Suprapubic skin (tissue), 4 donors: ENCODE measurements around the gene TOGARAM2. TPM values are rescaled to one million over a fixed set of nuclear protein-coding genes. Genes with fewer than 3 reads are reported as not detected.

Experiments
- DNase-seq, 2 donors: peaks; one replicate each; pipeline ENCODE4 v3.0.0-alpha.2; 2019; ENCODE audit warnings: low spot score in 2 of 2
- H3K27ac ChIP-seq: fragments of 200-600 bp; sonication (generic); one replicate; pipeline ENCODE4 v1.5.1; 2019
- H3K27me3 ChIP-seq: fragments of 200-600 bp; sonication (generic); one replicate; pipeline ENCODE4 v1.5.1; 2019
- H3K36me3 ChIP-seq: fragments of 200-600 bp; sonication (generic); one replicate; pipeline ENCODE4 v1.5.1; 2019
- H3K4me1 ChIP-seq: fragments of 200-600 bp; sonication (generic); one replicate; pipeline ENCODE4 v1.5.1; 2019
- H3K4me3 ChIP-seq: fragments of 200-600 bp; sonication (generic); one replicate; pipeline ENCODE4 v1.5.1; 2019; ENCODE audit warnings: mild to moderate bottlenecking
- H3K9me3 ChIP-seq: fragments of 200-600 bp; sonication (generic); one replicate; pipeline ENCODE4 v1.5.1; 2019
- CTCF ChIP-seq, 2 donors: fragments of 200-600 bp in 1 of 2; fragments of 450-650 bp in 1 of 2; sonication (generic) in 1 of 2; IDR thresholded peaks; one replicate each; pipeline ENCODE4 v1.5.1; 2016 to 2019; ENCODE audit warnings: antibody characterized with exemption in 2 of 2, mild to moderate bottlenecking in 1 of 2, moderate library complexity in 1 of 2
- EP300 ChIP-seq: sonication (generic); formaldehyde crosslinking; IDR thresholded peaks from one replicate; pipeline ENCODE4 v1.6.1; 2017; ENCODE audit warnings: antibody characterized with exemption
- POLR2A ChIP-seq, 2 donors: fragments of 450-650 bp; IDR thresholded peaks; one replicate each; pipeline ENCODE4 v1.6.1; 2017; ENCODE audit warnings: antibody characterized with exemption in 2 of 2, mild to moderate bottlenecking in 2 of 2, moderate library complexity in 2 of 2
- POLR2AphosphoS5 ChIP-seq, 3 donors: sonication (generic); formaldehyde crosslinking; IDR thresholded peaks; one replicate each; pipeline ENCODE4 v1.6.1; 2017; ENCODE audit warnings: antibody characterized with exemption in 3 of 3
- WGBS: methylation state at CpG from one replicate; pipeline ENCODE4 v1.1.5; 2018; 5-methylcytosine and 5-hydroxymethylcytosine counted together
- total RNA-seq, 4 donors: library from RNA; depleted of rRNA; stranded (reverse); fragments of >200 nt; gene quantifications; one replicate each; pipeline ENCODE4 v1.1.0, GENCODE V29; 2016

Gene TOGARAM2
- total RNA-seq, 4 donors from 2014 or later: 0.08 to 4.9 (median 1.4) TPM

- H3K27me3 ChIP-seq: no peaks in the 10 kb centered on the region
- no peaks in the 10 kb centered on the region for H3K36me3 ChIP-seq
- WGBS: 87% methylated on average over 9 of the region's 9 CpGs
- no peaks in the 10 kb centered on the region for H3K9me3 ChIP-seq
- DNase-seq: no peak
- no peak overlapping the region for H3K4me3 ChIP-seq
- no peak overlapping the region for H3K27ac ChIP-seq
- TF ChIP-seq CTCF (IDR thresholded peaks at IDR 0.05) (no peak), EP300 (no peak), POLR2A (IDR thresholded peaks at IDR 0.05) (no peak), POLR2AphosphoS5 (IDR thresholded peaks at IDR 0.05) (no peak)
- peaks cover 9% of the 10 kb centered on the region for H3K4me1 ChIP-seq
Observed at GRCh38 chr2:29047083-29047845, 66.2 kb downstream of the TOGARAM2 start.

GRCh38 chr2:29050591-29050990 is 69.5 kb downstream of the TOGARAM2 start:
- H3K36me3 ChIP-seq: no peaks in the 10 kb centered on the region
- H3K4me1 ChIP-seq: peaks cover 14% of the 10 kb centered on the region
- WGBS: 84% methylated on average over 6 of the region's 8 CpGs
- H3K9me3 ChIP-seq: no peaks in the 10 kb centered on the region
- H3K27me3 ChIP-seq: no peaks in the 10 kb centered on the region
- H3K27ac ChIP-seq: no peak overlapping the region
- H3K4me3 ChIP-seq: no peak overlapping the region
- TF ChIP-seq POLR2AphosphoS5 (IDR thresholded peaks at IDR 0.05): no peak
- no peak for TF ChIP-seq EP300
- TF ChIP-seq CTCF (IDR thresholded peaks at IDR 0.05): no peak
- TF ChIP-seq POLR2A (IDR thresholded peaks at IDR 0.05): no peak
- DNase-seq: no peak

GRCh38 chr2:29051730-29052129 is 70.6 kb downstream of the TOGARAM2 start:
- Histone ChIP-seq H3K4me1 (peaks cover 14% of the 10 kb centered on the region), H3K9me3 (no peaks in the 10 kb centered on the region), H3K4me3 (no peak overlapping the region), H3K27ac (no peak overlapping the region), H3K36me3 (no peaks in the 10 kb centered on the region), H3K27me3 (no peaks in the 10 kb centered on the region)
- DNase-seq: no peak
- 94% methylated on average over 10 of the region's 12 CpGs for WGBS
- TF ChIP-seq POLR2A (IDR thresholded peaks at IDR 0.05) (no peak), CTCF (IDR thresholded peaks at IDR 0.05) (no peak), EP300 (no peak), POLR2AphosphoS5 (IDR thresholded peaks at IDR 0.05) (no peak)

GRCh38 chr2:29052807-29053206 is 71.7 kb downstream of the TOGARAM2 start:
- WGBS: 61% methylated on average over 6 of the region's 6 CpGs
- no peak overlapping the region for H3K27ac ChIP-seq
- no peak for DNase-seq

More at GRCh38 chr2:29052807-29053206, 71.7 kb downstream of the TOGARAM2 start:
- Histone ChIP-seq H3K4me3 (no peak overlapping the region), H3K9me3 (no peaks in the 10 kb centered on the region), H3K36me3 (no peaks in the 10 kb centered on the region), H3K4me1 (peaks cover 14% of the 10 kb centered on the region), H3K27me3 (no peaks in the 10 kb centered on the region)
- TF ChIP-seq CTCF (IDR thresholded peaks at IDR 0.05) (no peak), EP300 (no peak), POLR2AphosphoS5 (IDR thresholded peaks at IDR 0.05) (no peak), POLR2A (IDR thresholded peaks at IDR 0.05) (no peak)
